Neural cell (in vitro differentiated cells): Measurements from ENCODE around the gene VOPP1. TPM values are rescaled to one million over a fixed set of nuclear protein-coding genes. Genes with fewer than 3 reads are reported as not detected.

Experiments
- H2AFZ ChIP-seq: fragments of 200-600, 300-800 bp; sonication (generic), shearing (Covaris generic); 2 replicates; pipeline ENCODE4 v1.6.0; 2014; ENCODE audit warnings: low read depth, mild to moderate bottlenecking, antibody characterized with exemption, low read length, moderate library complexity
- H3F3A ChIP-seq: fragments of 200-600 bp; shearing (Covaris generic); 2 replicates; pipeline ENCODE4 v1.6.1; 2016; ENCODE audit warnings: mild to moderate bottlenecking, moderate library complexity, mixed read lengths, antibody characterized with exemption, low read length; ENCODE audit not compliant: insufficient read depth, poor library complexity, severe bottlenecking
- H3K27ac ChIP-seq: fragments of 200-600, 300-800 bp; sonication (generic), shearing (Covaris generic); 2 replicates; pipeline ENCODE4 v1.5.1; 2014; ENCODE audit warnings: mild to moderate bottlenecking, low read length, moderate library complexity
- H3K27me3 ChIP-seq: fragments of 300-800, 200-600 bp; sonication (generic), shearing (Covaris generic); 2 replicates; pipeline ENCODE4 v1.6.0; 2014; ENCODE audit warnings: mild to moderate bottlenecking, low read depth, low read length, moderate library complexity; ENCODE audit not compliant: insufficient read depth
- H3K36me3 ChIP-seq: fragments of 300-800, 200-600 bp; sonication (generic), shearing (Covaris generic); 2 replicates; pipeline ENCODE4 v1.5.1; 2014; ENCODE audit warnings: mild to moderate bottlenecking, antibody characterized with exemption, low read length, moderate library complexity; ENCODE audit not compliant: insufficient read depth
- H3K4me2 ChIP-seq: fragments of 300-800, 200-600 bp; sonication (generic), shearing (Covaris generic); 2 replicates; pipeline ENCODE4 v1.6.0; 2014; ENCODE audit warnings: mild to moderate bottlenecking, low read length
- H3K4me3 ChIP-seq: fragments of 300-800, 200-600 bp; sonication (generic), shearing (Covaris generic); 2 replicates; pipeline ENCODE4 v1.5.1; 2014; ENCODE audit warnings: mild to moderate bottlenecking, low read length, moderate library complexity
- H3K79me2 ChIP-seq: fragments of 200-600 bp; shearing (Covaris generic); replicated peaks from 2 replicates; pipeline ENCODE4 v1.6.0; 2014; ENCODE audit warnings: mild to moderate bottlenecking, low read length, moderate library complexity; ENCODE audit not compliant: insufficient read depth
- H3K9ac ChIP-seq: fragments of 300-800, 200-600 bp; sonication (generic), shearing (Covaris generic); 2 replicates; pipeline ENCODE4 v1.6.1; 2016; ENCODE audit warnings: mild to moderate bottlenecking, low read length, mixed read lengths
- H3K9me2 ChIP-seq: fragments of 200-600 bp; shearing (Covaris generic); 2 replicates; pipeline ENCODE4 v1.6.1; 2016; ENCODE audit warnings: mild to moderate bottlenecking, low read length, mixed read lengths; ENCODE audit not compliant: insufficient read depth
- H3K9me3 ChIP-seq: fragments of 200-600, 300-800 bp; sonication (generic), shearing (Covaris generic); 2 replicates; pipeline ENCODE4 v1.6.1; 2016; ENCODE audit warnings: mild to moderate bottlenecking, mixed run types, low read length, moderate library complexity, mixed read lengths
- H4K20me1 ChIP-seq: fragments of 200-600 bp; shearing (Covaris generic); 2 replicates; pipeline ENCODE4 v1.6.1; 2016; ENCODE audit warnings: mild to moderate bottlenecking, mixed run types; ENCODE audit not compliant: insufficient read depth
- EP300 ChIP-seq: fragments of 450-650 bp; conservative IDR thresholded peaks from 2 replicates; pipeline ENCODE4 v1.6.1; 2014; ENCODE audit warnings: antibody characterized with exemption, mild to moderate bottlenecking, moderate library complexity; ENCODE audit not compliant: poor library complexity, severe bottlenecking
- EZH2 ChIP-seq: fragments of 200-600, 300-800 bp; shearing (Covaris generic), sonication (generic); IDR thresholded peaks from 2 replicates; pipeline ENCODE4 v1.6.1; 2014; ENCODE audit warnings: antibody characterized with exemption, low read length, borderline replicate concordance, mild to moderate bottlenecking; ENCODE audit not compliant: insufficient read depth, poor library complexity, severe bottlenecking
- MXI1 ChIP-seq: fragments of 450-650 bp; conservative IDR thresholded peaks from 2 replicates; pipeline ENCODE4 v1.6.1; 2014; ENCODE audit warnings: antibody characterized with exemption, mild to moderate bottlenecking; ENCODE audit not compliant: poor library complexity, severe bottlenecking
- POLR2AphosphoS5 ChIP-seq: IDR thresholded peaks from 2 replicates; pipeline ENCODE4 v1.6.1; 2012
- RAD21 ChIP-seq: fragments of 450-650 bp; conservative IDR thresholded peaks from 2 replicates; pipeline ENCODE4 v1.6.1; 2014; ENCODE audit warnings: antibody characterized with exemption, mild to moderate bottlenecking, moderate library complexity
- REST ChIP-seq: IDR thresholded peaks from 2 replicates; pipeline ENCODE4 v1.6.1; 2012; ENCODE audit warnings: borderline replicate concordance
- SMC3 ChIP-seq: fragments of 450-650 bp; conservative IDR thresholded peaks from 2 replicates; pipeline ENCODE4 v1.6.1; 2014; ENCODE audit warnings: antibody characterized with exemption, mild to moderate bottlenecking, moderate library complexity; ENCODE audit not compliant: poor library complexity
- TAF1 ChIP-seq: IDR thresholded peaks from 2 replicates; pipeline ENCODE4 v1.6.1; 2012; ENCODE audit warnings: low read depth
- polyA plus RNA-seq: library from polyadenylated mRNA; depleted of rRNA; stranded (reverse); fragments of >200 nt; gene quantifications from 2 replicates; pipeline ENCODE4 v1.2.3, GENCODE V29; 2014
- TF ChIP-seq, protein P1 (sequence below): fragments of 450-650 bp; IDR thresholded peaks from 2 replicates; pipeline ENCODE4 v1.5.1; 2014; ENCODE audit warnings: antibody characterized with exemption, mild to moderate bottlenecking, moderate library complexity; ENCODE audit not compliant: poor library complexity, severe bottlenecking

Gene VOPP1
- polyA plus RNA-seq, 1 donor from 2014 or later = 85.8 TPM

DNA sequence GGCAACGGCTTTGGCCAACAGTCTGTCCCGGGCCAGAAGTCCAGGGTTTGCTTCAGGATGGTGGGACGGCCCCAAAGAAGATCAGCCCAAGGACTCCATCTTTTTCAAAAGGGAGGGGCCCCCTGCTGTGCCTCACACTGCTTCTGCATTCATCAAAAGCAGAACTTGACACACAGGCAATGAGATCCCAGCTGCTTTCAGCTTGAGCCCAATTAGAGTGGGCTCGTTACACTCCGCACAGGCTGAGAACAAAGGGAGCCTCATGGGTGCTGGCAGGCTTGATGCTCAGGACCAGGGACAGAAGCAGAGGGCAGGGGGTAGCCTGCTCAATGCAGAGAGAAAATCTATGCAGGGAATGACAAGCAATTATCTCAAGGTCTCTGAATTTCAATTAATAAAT, 45.5 kb downstream of the VOPP1 start:
- no peaks in the 10 kb centered on the region for H3K27me3 ChIP-seq
- H3K9ac ChIP-seq = peak overlapping the region; percentile 53
- no peaks in the 10 kb centered on the region for H3F3A ChIP-seq
- H3K79me2 ChIP-seq = peaks cover 28% of the 10 kb centered on the region
- peak overlapping the region; percentile 60 for H3K27ac ChIP-seq
- no peaks in the 10 kb centered on the region for H3K36me3 ChIP-seq
- peak overlapping the region; percentile 61 for H3K4me2 ChIP-seq
- H4K20me1 ChIP-seq = no peaks in the 10 kb centered on the region
- no peaks in the 10 kb centered on the region for H3K9me2 ChIP-seq
- no peak for TF ChIP-seq RAD21
- TF ChIP-seq, protein P1, sequence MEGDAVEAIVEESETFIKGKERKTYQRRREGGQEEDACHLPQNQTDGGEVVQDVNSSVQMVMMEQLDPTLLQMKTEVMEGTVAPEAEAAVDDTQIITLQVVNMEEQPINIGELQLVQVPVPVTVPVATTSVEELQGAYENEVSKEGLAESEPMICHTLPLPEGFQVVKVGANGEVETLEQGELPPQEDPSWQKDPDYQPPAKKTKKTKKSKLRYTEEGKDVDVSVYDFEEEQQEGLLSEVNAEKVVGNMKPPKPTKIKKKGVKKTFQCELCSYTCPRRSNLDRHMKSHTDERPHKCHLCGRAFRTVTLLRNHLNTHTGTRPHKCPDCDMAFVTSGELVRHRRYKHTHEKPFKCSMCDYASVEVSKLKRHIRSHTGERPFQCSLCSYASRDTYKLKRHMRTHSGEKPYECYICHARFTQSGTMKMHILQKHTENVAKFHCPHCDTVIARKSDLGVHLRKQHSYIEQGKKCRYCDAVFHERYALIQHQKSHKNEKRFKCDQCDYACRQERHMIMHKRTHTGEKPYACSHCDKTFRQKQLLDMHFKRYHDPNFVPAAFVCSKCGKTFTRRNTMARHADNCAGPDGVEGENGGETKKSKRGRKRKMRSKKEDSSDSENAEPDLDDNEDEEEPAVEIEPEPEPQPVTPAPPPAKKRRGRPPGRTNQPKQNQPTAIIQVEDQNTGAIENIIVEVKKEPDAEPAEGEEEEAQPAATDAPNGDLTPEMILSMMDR = no peak
- no peak for TF ChIP-seq EP300
- TF ChIP-seq REST = peak; percentile 61
- no peak for TF ChIP-seq SMC3
- no peak for TF ChIP-seq TAF1
- peak; percentile 37 for TF ChIP-seq POLR2AphosphoS5
- H3K4me3 ChIP-seq = peak overlapping the region; percentile 50
- no peaks in the 10 kb centered on the region for H3K9me3 ChIP-seq
- peak overlapping the region; percentile 17 for H2AFZ ChIP-seq

DNA sequence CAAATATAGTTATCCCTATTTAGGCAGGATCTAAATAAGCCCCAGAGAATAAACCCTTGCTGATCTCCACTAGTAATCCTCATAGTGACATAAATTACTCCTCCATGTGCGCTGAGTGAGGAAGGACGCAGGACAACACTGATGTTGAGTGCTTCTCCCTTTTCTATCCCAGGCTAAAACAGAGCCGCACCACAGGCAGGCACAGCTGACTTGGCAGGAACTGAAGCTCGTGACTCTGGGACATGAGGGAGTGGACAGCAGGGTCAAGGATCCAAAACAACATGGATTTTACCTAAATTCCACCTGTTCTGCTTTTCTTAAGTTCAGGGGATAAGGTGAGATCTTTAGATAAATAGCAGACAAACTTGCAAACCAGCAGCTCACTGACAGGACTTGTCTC, 46.0 kb downstream of the VOPP1 start:
- Histone ChIP-seq H4K20me1 (no peaks in the 10 kb centered on the region), H3K27me3 (no peaks in the 10 kb centered on the region), H3K27ac (peak overlapping the region; percentile 60), H3K4me2 (peak overlapping the region; percentile 61), H3F3A (no peaks in the 10 kb centered on the region), H2AFZ (no peak overlapping the region), H3K4me3 (peak overlapping the region; percentile 50), H3K9me3 (no peaks in the 10 kb centered on the region), H3K79me2 (peaks cover 28% of the 10 kb centered on the region), H3K36me3 (no peaks in the 10 kb centered on the region), H3K9ac (peak overlapping the region; percentile 53), H3K9me2 (no peaks in the 10 kb centered on the region)
- TF ChIP-seq POLR2AphosphoS5 (no peak), RAD21 (no peak), TAF1 (no peak), MXI1 (no peak), EZH2 (no peak), EP300 (no peak), REST (no peak), SMC3 (no peak)
- TF ChIP-seq, protein P1 = no peak
